Prostate gland (tissue), 2 donors: ENCODE results near the gene ABHD5. TPM values are rescaled to one million over a fixed set of nuclear protein-coding genes. Genes with fewer than 3 reads are reported as not detected.

ENCODE experiments used
- DNase-seq: peaks from one replicate; pipeline ENCODE4 v3.0.0-alpha.2; 2019; ENCODE audit warnings: low spot score
- H3K27ac ChIP-seq, 2 donors: fragments of 200-600 bp; sonication (generic); 2 replicates each; pipeline ENCODE4 v1.5.1; 2017 to 2019
- H3K27me3 ChIP-seq: fragments of 200-600 bp; sonication (generic); replicated peaks from 2 replicates; pipeline ENCODE4 v1.5.1; 2019; ENCODE audit not compliant: insufficient read depth
- H3K36me3 ChIP-seq, 2 donors: fragments of 200-600 bp; sonication (generic); 1 replicate in 1 of 2; 2 replicates in 1 of 2; pipeline versions ENCODE4 v1.5.1 to v1.8.1; 2017 to 2019
- H3K4me1 ChIP-seq: fragments of 200-600 bp; sonication (generic); replicated peaks from 2 replicates; pipeline ENCODE4 v1.5.1; 2019
- H3K4me3 ChIP-seq, 2 donors: fragments of 200-600 bp; sonication (generic); 2 replicates each; pipeline ENCODE4 v1.5.1; 2017 to 2019
- H3K9me3 ChIP-seq: fragments of 200-600 bp; sonication (generic); 2 replicates; pipeline ENCODE4 v1.5.1; 2017
- CTCF ChIP-seq, 4 experiments: fragments of 200-600 bp in 2 of 4; fragments of 450-650 bp in 2 of 4; sonication (generic) in 2 of 4; IDR thresholded peaks; 1 replicate in 3 of 4; 2 replicates in 1 of 4; pipeline ENCODE4 v1.5.1; 2016 to 2019; ENCODE audit warnings: antibody characterized with exemption in 4 of 4, mild to moderate bottlenecking in 2 of 4, moderate library complexity in 2 of 4
- POLR2A ChIP-seq: fragments of 450-650 bp; IDR thresholded peaks from one replicate; pipeline ENCODE4 v1.6.1; 2016; ENCODE audit warnings: antibody characterized with exemption, mild to moderate bottlenecking
- POLR2AphosphoS5 ChIP-seq: sonication (generic); formaldehyde crosslinking; IDR thresholded peaks from one replicate; pipeline ENCODE4 v1.6.1; 2017; ENCODE audit warnings: antibody characterized with exemption
- WGBS: methylation state at CpG from one replicate; pipeline ENCODE4 v1.1.5; 2018; 5-methylcytosine and 5-hydroxymethylcytosine counted together
- intact Hi-C: fragments of 100-400 bp; cut with DNase I; formaldehyde crosslinking; loops from one replicate; pipeline ENCODE4 v1.14.2; 2022
- total RNA-seq, 2 donors: library from RNA; depleted of rRNA; stranded (reverse); fragments of >200 nt; gene quantifications; one replicate each; pipeline ENCODE4 v1.1.0, GENCODE V29; 2016

Gene ABHD5
- total RNA-seq, 2 donors from 2014 or later: 10.7 to 20.6 TPM

GRCh38 chr3:43692085-43692855 is 1.5 kb downstream of the ABHD5 start:
- Histone ChIP-seq H3K27me3 (no peaks in the 10 kb centered on the region), H3K9me3 (no peaks in the 10 kb centered on the region), H3K4me1 (no peaks in the 10 kb centered on the region), H3K36me3 (no peaks in the 10 kb centered on the region), H3K4me3 (peak overlapping the region in 1 of 2 donors; percentile 96), H3K27ac (peak overlapping the region; percentile 92 to 94)
- TF ChIP-seq CTCF (IDR thresholded peaks at IDR 0.05) (no peak), POLR2AphosphoS5 (no peak)
- intact Hi-C loops: loop anchor here (5.0 kb wide), 2 partner anchors 70 to 75 kb away; partner anchors contain the start of gene ANO10
- 76% methylated on average over 8 of the region's 8 CpGs for WGBS
- DNase-seq: no peak

- TF ChIP-seq CTCF (IDR thresholded peaks at IDR 0.05) (no peak), POLR2AphosphoS5 (no peak), POLR2A (no peak)
- 32% methylated on average over 2 of the region's 2 CpGs for WGBS
- no peaks in the 10 kb centered on the region for H3K9me3 ChIP-seq
- intact Hi-C loops: loop anchor here (5.0 kb wide), 2 partner anchors 71 to 74 kb away; partner anchors contain the start of gene ANO10
- DNase-seq: no peak
- no peaks in the 10 kb centered on the region for H3K36me3 ChIP-seq
- no peak overlapping the region for H3K27ac ChIP-seq
- H3K4me1 ChIP-seq: no peaks in the 10 kb centered on the region
- no peaks in the 10 kb centered on the region for H3K27me3 ChIP-seq
- no peak overlapping the region for H3K4me3 ChIP-seq
These were observed 2.2 kb downstream of the ABHD5 start for GRCh38 chr3:43692971-43693370.

GRCh38 chr3:43693594-43693993 is 2.9 kb downstream of the ABHD5 start:
- Histone ChIP-seq H3K4me1 (no peaks in the 10 kb centered on the region), H3K4me3 (no peak overlapping the region), H3K27me3 (no peaks in the 10 kb centered on the region), H3K27ac (no peak overlapping the region), H3K9me3 (no peaks in the 10 kb centered on the region), H3K36me3 (no peaks in the 10 kb centered on the region)
- intact Hi-C loops: loop anchor here (5.0 kb wide), 2 partner anchors 71 to 74 kb away; partner anchors contain the start of gene ANO10
- TF ChIP-seq CTCF (IDR thresholded peaks at IDR 0.05) (no peak), POLR2A (no peak), POLR2AphosphoS5 (no peak)
- WGBS: 4% methylated on average over 1 of the region's 1 CpG
- no peak for DNase-seq

GRCh38 chr3:43695443-43695842 is 4.7 kb downstream of the ABHD5 start:
- Histone ChIP-seq H3K4me3 (no peak overlapping the region), H3K36me3 (no peaks in the 10 kb centered on the region), H3K27me3 (no peaks in the 10 kb centered on the region), H3K27ac (no peak overlapping the region), H3K4me1 (no peaks in the 10 kb centered on the region), H3K9me3 (no peaks in the 10 kb centered on the region)
- no peak for DNase-seq
- WGBS: 75% methylated on average over 2 of the region's 2 CpGs
- intact Hi-C loops: no loop called here
- TF ChIP-seq CTCF (IDR thresholded peaks at IDR 0.05): no peak
- no peak for TF ChIP-seq POLR2A
- no peak for TF ChIP-seq POLR2AphosphoS5

GRCh38 chr3:43695863-43696262 is 5.1 kb downstream of the ABHD5 start:
- TF ChIP-seq CTCF (IDR thresholded peaks at IDR 0.05) (no peak), POLR2AphosphoS5 (no peak), POLR2A (no peak)
- intact Hi-C loops: no loop called here
- Histone ChIP-seq H3K4me3 (no peak overlapping the region), H3K27ac (no peak overlapping the region), H3K27me3 (no peaks in the 10 kb centered on the region), H3K4me1 (no peaks in the 10 kb centered on the region), H3K9me3 (no peaks in the 10 kb centered on the region), H3K36me3 (no peaks in the 10 kb centered on the region)
- DNase-seq: no peak
